Activated T-cell treated with anti-CD3 and anti-CD28 coated beads for 24 hours (primary cell): ENCODE data around the gene NAPSA.
"Not testable (repeated sequence)": the region's sequence is repeated elsewhere in the genome, so short reads cannot be mapped to it uniquely, and the experiment has no call there.

Experiments
- DNase-seq: peaks from one replicate; pipeline ENCODE4 v3.0.0-alpha.2; 2020; ENCODE audit warnings: low read depth

NAPSA gene

DNA sequence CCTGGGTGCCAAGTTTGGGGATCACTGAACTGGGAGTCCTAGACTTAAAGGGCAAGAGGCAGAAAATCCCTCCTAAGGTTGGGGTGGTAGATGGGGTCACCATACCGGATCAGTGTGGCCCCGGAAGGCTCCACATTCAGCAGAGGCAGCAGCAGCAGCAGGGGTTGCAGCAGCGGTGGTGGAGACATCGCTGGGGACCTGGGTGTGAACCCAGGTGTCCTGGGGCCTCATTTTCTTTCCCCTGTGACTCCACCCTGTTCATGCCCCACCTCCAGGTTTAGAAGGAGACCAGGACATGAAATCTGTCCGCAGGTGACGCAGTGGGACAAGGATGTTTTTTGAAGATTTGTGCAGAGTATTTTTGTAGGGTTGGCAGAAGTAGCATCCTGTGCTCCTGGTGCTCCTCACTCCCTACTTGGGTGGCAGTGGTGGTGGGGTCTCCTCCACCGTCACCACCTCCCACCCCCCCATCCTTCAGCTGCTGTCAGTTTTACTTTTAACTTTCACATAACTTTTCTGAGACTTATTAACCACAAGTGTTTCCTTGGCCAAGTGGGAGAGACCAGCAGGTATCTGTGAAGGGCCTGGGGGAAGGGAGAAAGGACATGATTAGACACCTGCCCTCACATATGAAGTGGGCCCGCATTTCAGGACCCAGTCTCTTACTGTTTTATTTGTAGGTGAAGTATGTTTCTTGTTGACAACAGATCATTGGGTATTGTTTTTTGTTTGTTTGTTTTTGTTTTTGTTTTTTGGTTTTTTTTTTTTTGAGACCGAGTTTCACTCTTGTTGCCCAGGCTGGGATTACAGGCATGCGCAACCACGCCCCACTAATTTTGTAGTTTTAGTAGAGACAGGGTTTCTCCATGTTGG is at the start of gene NAPSA:
Gene NAPSA (minus strand): TSS at position 206 of the 873 bp plus-strand sequence. CDS start 18 bp downstream, at position 188.
- DNase-seq = no peak

DNA sequence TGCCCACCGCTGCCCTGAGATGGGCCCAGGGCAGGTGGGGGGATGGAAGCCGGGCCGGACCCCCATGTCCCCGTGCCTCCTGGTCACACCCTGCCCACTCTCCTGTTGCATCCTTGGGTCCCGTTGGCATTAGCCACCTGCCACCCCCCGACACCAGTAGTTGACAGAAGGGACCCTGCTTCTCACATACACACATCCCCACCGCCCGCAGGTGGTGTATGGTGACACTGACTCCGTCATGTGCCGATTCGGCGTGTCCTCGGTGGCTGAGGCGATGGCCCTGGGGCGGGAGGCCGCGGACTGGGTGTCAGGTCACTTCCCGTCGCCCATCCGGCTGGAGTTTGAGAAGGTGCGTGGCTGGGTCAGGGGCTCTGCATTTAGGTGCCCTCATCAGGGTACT is 48.1 kb upstream of the NAPSA start:
- no peak for DNase-seq

DNA sequence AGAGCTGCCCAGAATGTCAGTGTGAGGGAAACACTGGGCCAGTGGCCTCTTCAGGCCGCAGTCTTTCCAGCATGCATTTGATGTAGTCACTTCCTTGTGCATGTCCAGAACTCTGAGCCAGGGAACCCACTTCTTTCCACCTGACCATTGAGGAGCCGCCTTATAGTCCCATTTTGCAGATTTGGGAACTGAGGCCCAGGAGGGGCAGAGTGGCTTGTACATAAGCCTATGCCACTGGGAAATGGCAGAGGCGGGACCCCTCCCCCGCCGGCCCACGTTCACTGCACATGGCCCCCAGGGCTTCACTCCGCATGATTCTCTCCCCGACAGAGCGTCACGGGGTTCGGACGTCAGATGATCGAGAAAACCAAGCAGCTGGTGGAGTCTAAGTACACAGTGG is 47.7 kb upstream of the NAPSA start:
- DNase-seq = no peak

DNA sequence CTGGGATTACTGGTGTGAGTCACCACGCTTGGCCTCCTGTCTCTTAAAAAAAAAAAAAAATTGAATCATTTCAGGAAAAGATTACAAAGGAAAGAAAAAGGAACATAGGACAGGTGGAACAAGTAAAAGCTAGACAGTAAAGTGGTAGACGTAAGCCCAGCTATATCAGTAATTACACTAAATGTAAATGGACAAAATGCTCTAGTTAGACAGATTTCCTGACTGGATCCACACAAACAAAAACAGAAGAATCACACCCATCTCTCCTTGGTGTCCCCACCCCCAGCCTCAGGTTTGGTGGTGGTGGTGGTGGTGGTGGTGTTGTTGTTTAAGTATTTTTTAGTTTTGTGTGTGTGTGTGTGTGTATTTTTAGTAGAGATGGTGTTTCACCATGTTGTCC is 47.0 kb upstream of the NAPSA start:
- DNase-seq = no peak

DNA sequence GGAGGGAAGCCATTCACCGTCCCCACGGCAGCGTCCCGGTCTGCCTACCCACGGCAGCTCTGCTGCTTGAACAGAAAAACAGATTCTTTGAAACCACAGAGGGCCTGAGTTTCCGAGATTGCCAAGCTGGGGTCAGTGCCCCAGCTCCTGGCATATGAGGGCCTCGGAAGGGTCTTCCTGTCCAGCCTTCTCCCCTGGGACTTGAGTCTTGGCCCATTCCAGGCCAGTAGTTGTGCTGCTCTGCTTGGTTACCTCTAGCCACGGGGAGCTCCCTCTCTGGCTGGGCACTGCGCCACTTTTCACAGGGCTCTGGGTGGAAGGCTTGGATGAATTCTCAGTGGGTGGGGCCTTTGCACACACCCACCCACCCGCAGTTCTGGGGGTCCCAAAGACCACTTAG is 44.7 kb upstream of the NAPSA start:
- no peak for DNase-seq

DNA sequence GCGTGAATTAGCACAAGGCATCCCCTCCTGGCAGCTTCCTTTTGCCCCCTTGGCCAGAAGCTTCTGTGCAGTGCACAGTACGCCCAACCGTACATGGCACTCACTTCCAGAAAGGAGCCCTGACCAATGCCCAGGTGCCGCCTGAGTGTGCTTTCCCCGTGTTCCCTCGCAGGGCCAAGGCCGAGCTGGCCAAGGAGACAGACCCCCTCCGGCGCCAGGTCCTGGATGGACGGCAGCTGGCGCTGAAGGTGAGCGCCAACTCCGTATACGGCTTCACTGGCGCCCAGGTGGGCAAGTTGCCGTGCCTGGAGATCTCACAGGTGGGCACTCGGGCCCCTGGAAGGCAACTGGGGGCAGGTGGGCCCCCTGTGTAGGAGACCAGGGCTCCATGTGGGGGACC is 43.9 kb upstream of the NAPSA start:
- DNase-seq = no peak

DNA sequence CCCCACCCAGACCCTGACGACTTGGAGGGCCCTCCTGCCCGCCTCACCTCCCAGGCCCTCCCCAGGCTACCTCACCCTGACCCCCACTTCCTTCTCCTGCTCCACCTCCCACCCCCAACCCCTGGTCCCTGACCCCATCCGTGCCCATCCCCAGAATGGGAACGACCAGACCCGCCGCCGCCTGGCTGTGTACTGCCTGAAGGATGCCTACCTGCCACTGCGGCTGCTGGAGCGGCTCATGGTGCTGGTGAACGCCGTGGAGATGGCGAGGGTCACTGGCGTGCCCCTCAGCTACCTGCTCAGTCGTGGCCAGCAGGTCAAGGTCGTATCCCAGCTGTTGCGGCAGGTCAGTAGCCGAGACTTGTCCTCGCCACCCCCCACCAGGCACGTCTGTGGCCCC is 41.4 kb upstream of the NAPSA start:
- no peak for DNase-seq

DNA sequence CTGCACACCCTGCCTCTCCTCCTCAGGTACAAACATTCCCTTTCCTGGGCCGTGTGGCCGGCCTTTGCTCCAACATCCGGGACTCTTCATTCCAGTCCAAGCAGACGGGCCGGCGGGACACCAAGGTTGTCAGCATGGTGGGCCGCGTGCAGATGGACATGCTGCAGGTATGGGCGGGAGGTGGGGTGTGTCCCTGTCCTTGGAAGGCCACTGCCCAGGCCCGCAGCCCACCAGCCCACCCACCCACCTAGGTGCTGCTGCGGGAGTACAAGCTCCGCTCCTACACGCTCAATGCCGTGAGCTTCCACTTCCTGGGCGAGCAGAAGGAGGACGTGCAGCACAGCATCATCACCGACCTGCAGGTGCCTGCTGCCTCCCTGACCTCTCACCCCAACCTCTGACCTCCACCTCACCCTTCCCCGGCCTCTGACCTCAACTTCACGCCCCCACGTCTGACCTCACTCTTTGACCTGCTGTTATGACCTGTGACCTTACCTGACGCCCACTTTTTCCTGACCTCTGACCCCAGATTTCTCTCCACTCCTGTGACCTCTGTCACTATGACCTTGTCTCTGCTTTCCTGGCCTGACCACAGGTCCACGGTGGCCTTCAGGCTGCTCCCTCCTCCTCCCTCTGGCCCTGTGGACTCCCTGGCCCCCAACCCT is 40.8 kb upstream of the NAPSA start:
- no peak for DNase-seq

DNA sequence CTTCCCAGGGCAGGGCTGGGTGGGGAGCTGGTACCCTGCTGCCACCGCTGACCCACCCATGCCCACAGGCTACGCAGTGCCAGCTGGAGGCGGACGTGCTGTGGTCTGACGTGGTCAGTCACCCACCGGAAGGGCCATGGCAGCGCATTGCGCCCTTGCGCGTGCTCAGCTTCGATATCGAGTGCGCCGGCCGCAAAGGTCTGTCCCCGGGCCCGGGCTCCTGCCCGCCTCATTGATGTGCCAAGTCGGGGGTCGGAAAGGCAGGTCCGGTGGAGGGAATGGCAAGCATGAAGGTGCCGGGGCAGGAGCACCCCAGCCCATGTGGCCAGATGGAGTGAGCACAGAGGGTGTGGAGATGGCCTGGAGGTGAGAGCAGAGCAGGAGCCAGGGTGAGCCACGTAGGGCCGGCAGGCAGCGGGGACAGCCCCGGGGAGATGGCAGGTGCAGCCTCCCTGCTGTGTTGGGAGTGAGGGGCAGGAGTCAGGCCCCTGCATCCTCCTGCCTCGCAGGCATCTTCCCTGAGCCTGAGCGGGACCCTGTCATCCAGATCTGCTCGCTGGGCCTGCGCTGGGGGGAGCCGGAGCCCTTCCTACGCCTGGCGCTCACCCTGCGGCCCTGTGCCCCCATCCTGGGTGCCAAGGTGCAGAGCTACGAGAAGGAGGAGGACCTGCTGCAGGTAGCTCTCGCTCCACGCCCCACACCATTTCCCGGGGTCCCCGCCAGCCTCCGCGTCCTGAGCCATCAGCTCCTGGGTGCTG is 37.3 kb upstream of the NAPSA start:
- no peak for DNase-seq

DNA sequence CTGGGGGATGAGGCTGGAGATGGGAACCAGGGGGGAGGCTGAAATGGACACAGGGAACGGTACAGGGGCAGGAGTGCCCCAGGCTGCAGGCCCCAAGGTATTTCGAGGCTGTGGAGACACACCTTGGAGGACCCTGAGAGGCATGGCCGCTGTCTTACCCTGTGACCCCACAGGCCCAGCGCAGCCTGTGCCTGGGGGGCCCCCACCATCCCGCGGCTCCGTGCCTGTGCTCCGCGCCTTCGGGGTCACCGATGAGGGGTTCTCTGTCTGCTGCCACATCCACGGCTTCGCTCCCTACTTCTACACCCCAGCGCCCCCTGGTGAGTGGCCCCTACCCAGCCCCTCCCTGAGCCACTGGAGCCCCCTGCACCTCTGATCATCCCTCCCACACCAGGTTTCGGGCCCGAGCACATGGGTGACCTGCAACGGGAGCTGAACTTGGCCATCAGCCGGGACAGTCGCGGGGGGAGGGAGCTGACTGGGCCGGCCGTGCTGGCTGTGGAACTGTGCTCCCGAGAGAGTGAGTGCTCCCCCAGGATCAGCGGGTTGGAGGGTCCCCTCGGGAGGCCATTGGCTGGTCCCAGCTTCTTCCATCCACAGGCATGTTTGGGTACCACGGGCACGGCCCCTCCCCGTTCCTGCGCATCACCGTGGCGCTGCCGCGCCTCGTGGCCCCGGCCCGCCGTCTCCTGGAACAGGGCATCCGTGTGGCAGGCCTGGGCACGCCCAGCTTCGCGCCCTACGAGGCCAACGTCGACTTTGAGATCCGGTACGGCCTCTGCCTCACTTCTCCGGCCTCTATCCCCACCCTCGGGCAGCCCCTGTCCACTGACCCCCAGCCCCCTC is 36.4 kb upstream of the NAPSA start:
- no peak for DNase-seq

DNA sequence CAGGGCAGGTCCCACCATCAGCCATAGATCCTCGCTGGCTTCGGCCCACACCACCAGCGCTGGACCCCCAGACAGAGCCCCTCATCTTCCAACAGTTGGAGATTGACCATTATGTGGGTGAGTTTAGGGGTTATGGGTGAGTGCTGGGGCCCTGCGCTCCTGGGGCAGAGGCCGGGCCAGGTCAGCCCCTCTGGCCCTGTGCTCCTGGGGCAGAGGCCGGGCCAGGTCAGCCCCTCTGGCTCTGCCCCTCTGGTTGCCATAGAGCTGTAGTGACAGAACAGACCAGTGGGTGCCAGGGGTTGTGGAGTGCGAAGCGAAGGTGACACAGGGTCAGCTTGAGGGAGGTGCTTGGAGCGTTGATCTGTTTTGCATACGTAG is 33.9 kb upstream of the NAPSA start:
- DNase-seq = no peak

DNA sequence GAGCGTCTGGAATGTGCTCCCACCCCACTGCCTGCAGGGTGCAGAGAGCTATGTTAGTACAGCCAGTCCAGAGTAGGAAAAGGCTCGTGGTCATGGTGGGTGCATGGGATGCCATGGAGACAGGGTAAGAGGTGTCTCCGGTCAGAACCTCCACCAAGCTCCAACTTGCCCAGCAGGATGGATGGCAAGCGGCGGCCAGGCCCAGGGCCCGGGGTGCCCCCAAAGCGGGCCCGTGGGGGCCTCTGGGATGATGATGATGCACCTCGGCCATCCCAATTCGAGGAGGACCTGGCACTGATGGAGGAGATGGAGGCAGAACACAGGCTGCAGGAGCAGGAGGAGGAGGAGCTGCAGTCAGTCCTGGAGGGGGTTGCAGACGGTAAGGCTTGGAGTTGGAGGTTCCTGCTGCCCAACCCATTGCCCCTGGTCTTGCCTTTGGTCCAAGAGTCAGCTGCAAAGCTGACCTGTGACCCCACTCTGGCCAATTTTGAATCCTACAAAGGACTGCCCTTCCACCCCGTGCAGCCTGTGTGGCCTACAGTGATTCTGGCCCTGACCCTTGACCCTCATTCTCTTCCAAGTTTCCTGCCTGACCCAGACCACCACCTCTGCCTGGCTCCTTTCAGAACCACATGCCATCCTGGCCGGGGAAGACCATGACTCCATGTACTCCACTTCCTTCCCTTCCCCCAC is 33.4 kb upstream of the NAPSA start:
- no peak for DNase-seq

DNA sequence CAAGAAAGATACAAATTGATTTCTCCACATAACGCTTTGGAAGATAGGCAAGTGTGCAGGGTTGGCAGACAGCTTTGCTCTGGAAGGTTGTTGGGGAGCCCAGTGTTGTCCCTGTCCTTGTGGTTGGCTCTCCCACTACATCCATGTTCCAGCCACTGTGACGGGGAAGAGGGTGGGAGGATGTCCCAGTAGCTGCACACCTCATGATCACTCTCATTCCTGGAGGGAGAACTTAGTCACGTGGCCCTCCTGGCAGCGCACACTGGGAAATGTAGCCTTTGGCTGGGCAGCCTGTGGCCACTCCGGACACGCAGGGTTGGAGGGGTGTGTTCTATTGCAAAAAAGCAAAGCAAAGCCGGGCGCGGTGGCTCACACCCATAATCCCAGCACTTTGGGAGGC is 28.6 kb upstream of the NAPSA start:
- DNase-seq = no peak

DNA sequence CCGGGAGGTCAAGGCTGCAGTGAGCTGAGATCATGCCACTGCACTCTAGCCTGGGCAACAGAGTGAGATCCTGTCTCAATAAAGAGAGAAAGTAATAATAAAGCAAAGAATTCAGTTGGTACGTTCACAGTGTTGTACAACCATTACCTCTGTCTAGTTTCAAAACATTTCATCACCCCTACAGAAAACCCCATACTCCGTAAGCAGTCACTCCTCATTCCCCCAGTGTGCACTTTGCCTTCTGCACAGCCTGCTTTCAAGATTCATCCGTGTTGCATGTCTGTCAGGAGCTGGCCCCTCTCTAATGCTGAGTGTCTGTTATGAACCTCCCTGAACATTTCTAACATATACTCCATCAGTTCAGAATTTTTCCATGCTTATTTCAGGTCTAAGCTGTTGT is 28.1 kb upstream of the NAPSA start:
- DNase-seq = no peak

DNA sequence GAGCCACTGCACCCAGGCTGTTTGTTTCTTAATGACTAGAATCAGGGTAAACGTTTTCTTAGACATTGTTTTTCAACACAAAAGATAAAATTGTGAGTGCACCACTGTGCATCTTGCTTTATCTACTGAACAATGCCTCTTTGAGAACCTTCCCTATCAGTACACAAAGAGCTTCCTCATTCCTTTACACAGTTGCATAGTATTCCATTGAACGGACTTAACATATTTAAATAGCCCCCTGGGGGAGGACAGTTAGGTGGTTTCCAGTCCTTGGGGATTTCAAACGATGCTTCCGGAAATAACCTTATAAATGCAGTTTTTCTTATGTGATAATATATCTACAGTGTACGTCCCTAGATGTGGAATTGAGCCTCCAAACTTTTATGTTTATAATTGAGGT is 27.3 kb upstream of the NAPSA start:
- DNase-seq = no peak

DNA sequence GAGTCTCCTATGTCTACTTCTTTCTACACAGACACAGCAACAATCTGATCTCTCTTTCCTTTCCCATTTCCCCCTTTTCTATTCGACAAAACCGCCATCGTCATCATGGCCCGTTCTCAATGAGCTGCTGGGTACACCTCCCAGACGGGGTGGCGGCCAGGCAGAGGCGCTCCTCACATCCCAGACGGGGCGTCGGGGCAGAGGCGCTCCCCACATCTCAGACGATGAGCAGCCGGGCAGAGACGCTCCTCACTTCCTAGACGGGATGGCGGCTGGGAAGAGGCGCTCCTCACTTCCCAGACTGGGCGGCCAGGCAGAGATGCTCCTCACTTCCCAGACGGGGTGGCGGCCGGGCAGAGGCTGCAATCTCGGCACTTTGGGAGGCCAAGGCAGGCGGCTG is 25.5 kb upstream of the NAPSA start:
- DNase-seq = not testable (repeated sequence)

DNA sequence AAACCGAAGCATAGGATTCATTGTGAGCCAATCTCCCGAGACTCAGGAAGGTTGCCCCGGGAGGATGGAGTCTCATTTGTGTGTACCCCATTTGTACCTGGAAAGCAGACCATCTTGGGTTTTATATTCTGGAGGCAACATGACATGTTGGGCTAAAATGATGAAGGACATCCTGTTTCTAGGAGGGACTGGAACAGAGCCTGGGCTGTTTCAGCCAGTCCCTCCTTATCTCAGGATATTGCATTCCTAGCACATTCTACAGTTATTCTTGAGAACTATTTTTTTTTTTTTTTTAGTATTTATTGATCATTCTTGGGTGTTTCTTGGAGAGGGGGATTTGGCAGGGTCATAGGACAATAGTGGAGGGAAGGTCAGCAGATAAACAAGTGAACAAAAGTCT is 24.9 kb upstream of the NAPSA start:
- not testable (repeated sequence) for DNase-seq

DNA sequence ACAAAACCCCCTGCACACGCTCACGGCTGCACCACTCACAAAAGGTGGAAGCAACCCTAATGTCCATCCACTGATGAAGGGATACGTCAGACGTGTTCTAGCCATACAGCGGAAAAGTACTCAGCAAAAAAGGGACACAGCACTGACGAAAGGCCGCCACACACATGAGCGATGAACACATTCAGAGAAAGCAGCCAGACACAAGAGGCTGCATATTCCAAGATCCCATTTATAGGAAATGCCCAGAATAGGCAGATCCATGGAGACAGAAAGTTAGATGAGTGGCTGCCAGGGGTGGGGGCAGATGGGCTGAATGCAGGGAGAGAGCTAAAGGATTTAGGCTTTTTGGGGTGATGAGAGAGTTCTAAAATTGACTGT is 22.4 kb upstream of the NAPSA start:
- DNase-seq = no peak

DNA sequence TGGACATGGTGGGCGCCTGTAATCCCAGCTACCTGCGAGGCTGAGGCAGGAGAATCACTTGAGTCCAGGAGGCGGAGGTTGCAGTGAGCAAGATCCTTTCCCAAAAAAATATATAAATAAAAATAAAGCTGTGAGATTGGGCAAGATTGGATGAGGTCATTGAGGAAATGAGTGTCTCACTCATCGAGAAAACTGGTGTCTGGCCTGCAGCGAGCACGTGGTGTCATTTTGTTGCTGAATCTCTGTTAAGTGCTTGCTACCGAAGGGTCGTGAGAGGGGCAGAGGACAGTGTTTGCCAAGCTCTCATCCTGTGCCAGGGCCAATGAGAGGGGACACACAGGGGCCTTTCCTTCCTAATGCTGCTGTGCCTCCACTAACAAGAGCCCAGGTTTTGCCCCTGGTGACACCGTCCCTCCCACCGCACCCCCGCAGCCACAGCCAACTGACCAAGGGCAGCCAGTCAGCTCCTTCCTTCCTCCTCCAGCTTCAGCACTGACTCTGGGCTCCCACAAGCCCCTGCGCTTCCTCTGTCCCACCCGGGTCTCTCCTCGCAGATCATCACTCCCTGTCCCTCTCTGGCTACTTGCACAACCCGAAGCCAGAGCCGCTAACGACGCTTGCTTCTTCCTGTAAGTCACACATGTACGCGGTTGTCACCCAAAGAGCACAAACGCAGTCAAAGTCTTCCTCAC is 21.9 kb upstream of the NAPSA start:
- no peak for DNase-seq

DNA sequence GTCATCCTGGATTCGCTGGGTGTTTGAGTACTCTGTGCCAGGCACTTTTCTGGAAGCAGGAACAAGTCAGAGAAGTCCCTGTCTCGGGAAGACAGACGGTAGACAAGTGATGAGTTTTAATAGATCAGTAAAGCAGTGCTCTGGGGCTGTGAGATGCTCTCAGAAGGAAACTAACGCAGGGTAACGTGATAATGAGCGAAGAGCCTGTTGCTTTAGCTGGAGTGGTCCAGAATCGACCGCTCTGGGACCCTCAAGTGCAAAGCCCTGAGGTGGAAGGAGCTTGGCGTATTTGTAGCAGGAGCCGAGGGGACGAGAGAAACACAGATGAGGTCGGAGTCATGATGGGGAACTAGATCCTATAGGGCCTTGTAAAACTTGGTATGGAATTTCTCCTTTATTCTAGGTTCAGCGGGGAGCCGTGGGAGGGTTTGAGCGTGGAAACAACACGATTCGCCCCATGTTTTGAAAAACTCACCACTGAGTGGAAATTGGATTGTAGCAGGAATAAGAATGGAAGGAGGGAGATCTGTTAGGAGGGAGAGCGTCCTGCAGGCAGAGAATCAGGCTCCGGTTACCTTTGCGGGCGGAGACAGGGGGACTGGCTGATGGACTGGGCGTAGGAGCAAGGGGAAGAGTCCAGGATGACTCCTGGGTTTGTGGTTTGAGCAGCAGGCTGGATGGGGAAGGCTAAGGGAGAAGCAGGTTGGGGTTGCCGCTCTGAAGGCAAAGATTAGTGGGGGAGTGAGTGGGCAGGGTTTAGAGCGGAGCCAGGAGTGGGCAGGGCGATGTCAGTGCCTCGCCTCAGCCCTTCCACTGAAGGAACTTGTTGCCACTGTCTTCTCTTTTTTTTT is 19.5 kb upstream of the NAPSA start:
- DNase-seq = no peak
